K562 (cell line): ENCODE measurements around the gene RSF1. TPM values are rescaled to one million over a fixed set of nuclear protein-coding genes. Genes with fewer than 3 reads are reported as not detected.

ENCODE experiments used
- ATAC-seq: fragments of 200-7000 bp; cut with Tn5 transposase; 3 replicates; pipeline ENCODE4 v1.9.1; 2020; ENCODE audit warnings: moderate library complexity
- BruUV-seq: library from RNA; stranded (reverse); fragments of 400-500 nt; replicated peaks from 2 replicates; lab custom pipeline; 2021; lab: Mats Ljungman, UMichigan
- CTCF ChIA-PET: fragments of 300-600 bp; formaldehyde crosslinking; extraction: SDS; loops from one replicate; lab custom pipeline; 2021; ENCODE audit warnings: low intra/inter-chr PET ratio; lab: Yijun Ruan, JAX
- POLR2A ChIA-PET: fragments of 300-600, 350-650 bp; sonication (Branson Sonifier 250); formaldehyde crosslinking; extraction: SDS; loops from one replicate; lab custom pipeline; 2021; ENCODE audit warnings: antibody characterized with exemption, inconsistent platforms; lab: Yijun Ruan, JAX
- DNase-seq, 4 experiments: peaks; one replicate each; pipeline versions ENCODE4 v3.0.0 to v3.0.0-alpha.2; 2011 to 2018; ENCODE audit warnings: low spot score in 3 of 4, mixed read lengths in 3 of 4; ENCODE audit errors: extremely low read depth in 1 of 4
- FAIRE-seq: peaks from 2 replicates; lab custom pipeline; 2011; peaks lifted over from hg19 to GRCh38; lab: Jason Lieb, UNC
- H2AFZ ChIP-seq: 2 replicates; pipeline ENCODE4 v1.6.0; 2011; ENCODE audit warnings: low read depth, low read length, control low read depth, inconsistent platforms
- H3K27ac ChIP-seq: fragments of 200-600 bp; 3 replicates; pipeline ENCODE4 v1.8.0; 2011; ENCODE audit warnings: low read depth, mild to moderate bottlenecking, control low read depth, inconsistent platforms, low read length, moderate library complexity, mixed read lengths; ENCODE audit errors: extremely low read depth
- H3K27me3 ChIP-seq, 2 experiments: fragments of 300-600 bp in 1 of 2; 2 replicates in 1 of 2; 3 replicates in 1 of 2; pipeline versions ENCODE4 v1.6.0 to v1.8.0; 2011; ENCODE audit warnings: inconsistent platforms in 2 of 2, low read length in 2 of 2, mild to moderate bottlenecking in 1 of 2, mixed read lengths in 1 of 2, moderate library complexity in 1 of 2; ENCODE audit not compliant: control insufficient read depth in 2 of 2, insufficient read depth in 2 of 2
- H3K36me3 ChIP-seq: fragments of 300-600 bp; 3 replicates; pipeline ENCODE4 v1.8.0; 2011; ENCODE audit warnings: mild to moderate bottlenecking, low read length, inconsistent platforms; ENCODE audit not compliant: control insufficient read depth, insufficient read depth
- H3K4me1 ChIP-seq, 2 experiments: fragments of 200-600 bp in 1 of 2; replicated peaks in 1 of 2; 2 replicates in 1 of 2; 3 replicates in 1 of 2; pipeline versions ENCODE4 v1.5.1 to v1.8.0; 2011; ENCODE audit warnings: inconsistent platforms in 2 of 2, low read length in 2 of 2, mild to moderate bottlenecking in 1 of 2, mixed read lengths in 1 of 2, moderate library complexity in 1 of 2; ENCODE audit not compliant: control insufficient read depth in 2 of 2, insufficient read depth in 2 of 2
- H3K4me2 ChIP-seq: 2 replicates; pipeline ENCODE4 v1.6.1; 2011; ENCODE audit warnings: low read length, control low read depth, inconsistent platforms, mixed read lengths; ENCODE audit not compliant: insufficient read depth
- H3K4me3 ChIP-seq: fragments of 200-600 bp; sonication (generic), shearing (Covaris generic); 2 replicates; pipeline ENCODE4 v1.5.1; 2016; ENCODE audit warnings: control low read depth, inconsistent platforms
- H3K79me2 ChIP-seq: fragments of 200-600 bp; 3 replicates; pipeline ENCODE4 v1.8.0; 2011; ENCODE audit warnings: low read length, inconsistent platforms; ENCODE audit not compliant: control insufficient read depth, insufficient read depth
- H3K9ac ChIP-seq, 2 experiments: 2 replicates each; pipeline versions ENCODE4 v1.6.0 to v1.6.1; 2011; ENCODE audit warnings: low read depth in 2 of 2, low read length in 2 of 2, control low read depth in 1 of 2, inconsistent platforms in 1 of 2, mild to moderate bottlenecking in 1 of 2, mixed read lengths in 1 of 2; ENCODE audit not compliant: insufficient read depth in 1 of 2
- H3K9me1 ChIP-seq: one replicate; pipeline ENCODE4 v1.6.0; 2011; ENCODE audit warnings: inconsistent platforms, mild to moderate bottlenecking, low read length, moderate library complexity; ENCODE audit not compliant: control insufficient read depth, insufficient read depth
- H3K9me3 ChIP-seq: replicated peaks from 2 replicates; pipeline ENCODE4 v1.5.1; 2011; ENCODE audit warnings: low read depth, low read length, inconsistent platforms; ENCODE audit not compliant: control insufficient read depth, insufficient read depth
- H4K20me1 ChIP-seq: replicated peaks from 2 replicates; pipeline ENCODE4 v1.6.1; 2011; ENCODE audit warnings: low read length, inconsistent platforms, mixed read lengths; ENCODE audit not compliant: control insufficient read depth, insufficient read depth
- CHD1 ChIP-seq: fragments of 200-600 bp; sonication (generic); IDR thresholded peaks from one replicate; pipeline ENCODE4 v1.6.1; 2012; ENCODE audit warnings: mild to moderate bottlenecking, moderate library complexity, low read length, inconsistent platforms
- ERF ChIP-seq: fragments of 450-650 bp; formaldehyde crosslinking; IDR thresholded peaks from 2 replicates; pipeline ENCODE4 v1.4.0; 2020; ENCODE audit warnings: mild to moderate bottlenecking, mixed read lengths
- FOXA3 ChIP-seq, 2 experiments: fragments of 450-650 bp in 1 of 2; sonication (generic) in 1 of 2; formaldehyde crosslinking; IDR thresholded peaks in 1 of 2; conservative IDR thresholded peaks in 1 of 2; 2 replicates each; pipeline versions ENCODE4 v1.4.0 to v1.8.0; 2020 to 2022; ENCODE audit warnings: mild to moderate bottlenecking in 2 of 2, missing genetic modification reagents in 1 of 2
- GTF2F1 ChIP-seq: IDR thresholded peaks from 2 replicates; pipeline ENCODE4 v1.6.1; 2011; ENCODE audit warnings: low read depth, low read length, improper control_type of control experiment
- RBFOX2 ChIP-seq: fragments of 200-400 bp; formaldehyde crosslinking; IDR thresholded peaks from 2 replicates; pipeline ENCODE4 v1.6.1; 2017; ENCODE audit warnings: low read depth, mild to moderate bottlenecking, low read length, moderate library complexity
- RNF2 ChIP-seq: sonication (generic); IDR thresholded peaks from 2 replicates; pipeline ENCODE4 v1.6.1; 2016
- SETDB1 ChIP-seq: IDR thresholded peaks from one replicate; pipeline ENCODE4 v1.6.1; 2012; ENCODE audit warnings: low read length, control low read depth, inconsistent platforms
- ZBTB17 ChIP-seq: fragments of 450-650 bp; formaldehyde crosslinking; IDR thresholded peaks from 2 replicates; pipeline ENCODE4 v1.4.0; 2020; ENCODE audit warnings: mild to moderate bottlenecking
- ZNF431 ChIP-seq: sonication (generic); formaldehyde crosslinking; IDR thresholded peaks from 2 replicates; pipeline ENCODE4 v1.8.0; 2022; ENCODE audit warnings: mild to moderate bottlenecking, missing genetic modification reagents
- ZNF592 ChIP-seq: fragments of 450-650 bp; IDR thresholded peaks from 2 replicates; pipeline ENCODE4 v1.6.1; 2017; ENCODE audit warnings: antibody characterized with exemption, mild to moderate bottlenecking
- WGBS: fragments of 100-300 bp; shearing (Covaris generic); methylation state at CpG from one replicate; pipeline ENCODE4 v1.1.6; 2016; ENCODE audit warnings: low coverage, mixed read lengths; ENCODE audit not compliant: insufficient coverage; ENCODE audit errors: missing lambda C conversion rate; 5-methylcytosine and 5-hydroxymethylcytosine counted together
- in situ Hi-C: fragments of 300-500 bp; cut with MboI; formaldehyde crosslinking; loops from 4 replicates; pipeline ENCODE4 v1.15.0; 2018; ENCODE audit warnings: inconsistent platforms, mixed read lengths
- intact Hi-C: fragments of 100-400 bp; cut with micrococcal nuclease; formaldehyde crosslinking; loops from 2 replicates; pipeline ENCODE4 v1.14.2; 2022
- polyA plus RNA-seq, 8 experiments: library from polyadenylated mRNA; depleted of rRNA in 4 of 8; stranded (reverse) in 5 of 8; unstranded in 3 of 8; fragments of >200 nt; fragmentation: Nextera tagmentation in 2 of 8; fragmentation: Illumina TruSeq in 1 of 8; extraction: Ambion mirVana in 2 of 8; extraction: Trizol in 1 of 8; gene quantifications; 2 replicates each; pipeline versions ENCODE4 v1.2.1 to v1.2.3, GENCODE V29; 2011 to 2014; ENCODE audit warnings: inconsistent platforms in 1 of 8, missing spikeins in 1 of 8
- total RNA-seq, 7 experiments: library from RNA; depleted of rRNA in 6 of 7; stranded (reverse); fragments of >200 nt in 6 of 7; fragmentation: Illumina TruSeq in 2 of 7; extraction: Trizol in 2 of 7; gene quantifications; 2 replicates each; pipeline versions ENCODE4 v1.2.1 to v1.2.3, GENCODE V29; 2011 to 2021; ENCODE audit warnings: low replicate concordance in 1 of 7
- TF ChIP-seq, protein P1 (sequence below): sonication (generic); formaldehyde crosslinking; IDR thresholded peaks from 2 replicates; pipeline ENCODE4 v1.8.0; 2022; ENCODE audit warnings: missing genetic modification reagents, mild to moderate bottlenecking, borderline replicate concordance

Gene RSF1
- total and polyA plus RNA-seq, 9 of the 15 experiments (the other 6 are each of a cell fraction or from before 2014, with no cell fraction given), result 9.7 to 63.6 (median 42.8) TPM

DNA sequence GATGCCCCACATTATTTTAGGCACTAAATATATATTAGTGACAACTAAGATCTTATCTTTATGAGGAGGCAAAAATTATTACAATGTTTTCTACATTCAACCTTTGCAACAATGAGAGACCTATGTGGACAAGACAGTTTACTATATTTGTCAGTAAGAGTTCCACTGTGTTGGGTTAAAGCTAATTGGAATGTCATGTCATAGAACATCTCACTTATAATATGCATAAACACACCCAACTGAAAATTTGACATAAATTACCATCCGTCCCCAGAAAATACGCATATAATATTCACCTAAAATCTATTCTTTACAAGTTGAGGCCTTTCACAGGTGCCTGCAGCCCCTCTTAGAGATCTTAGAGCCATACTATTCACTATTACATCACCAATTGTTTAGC lies 84.0 kb downstream of the RSF1 start:
- Histone ChIP-seq H4K20me1 (no peaks in the 10 kb centered on the region), H3K27me3 (no peaks in the 10 kb centered on the region), H3K9me3 (no peaks in the 10 kb centered on the region), H2AFZ (no peak overlapping the region), H3K9ac (no peak overlapping the region), H3K4me3 (no peak overlapping the region), H3K27ac (no peak overlapping the region), H3K9me1 (no peaks in the 10 kb centered on the region), H3K79me2 (no peaks in the 10 kb centered on the region), H3K36me3 (peaks cover 29% of the 10 kb centered on the region), H3K4me2 (no peak overlapping the region), H3K4me1 (no peaks in the 10 kb centered on the region)
- no peak for ATAC-seq
- BruUV-seq, result no TSS peak
- in situ Hi-C loops, result no loop called here
- no peak for DNase-seq
- POLR2A ChIA-PET, result no interaction called here
- WGBS, result 95% methylated on average over 2 of the region's 2 CpGs
- CTCF ChIA-PET, result no interaction called here
- no peak for TF ChIP-seq ERF (CRISPR knock-in tag)
- TF ChIP-seq FOXA3 (CRISPR knock-in tag; conservative IDR thresholded peaks at IDR 0.05 in 1 of 2, IDR thresholded peaks at IDR 0.05 in 1 of 2), result no peak
- TF ChIP-seq CHD1, result no peak
- no peak for TF ChIP-seq RBFOX2
- TF ChIP-seq ZNF592, result no peak
- TF ChIP-seq ZNF431 (CRISPR knock-in tag), result no peak
- TF ChIP-seq ZBTB17, result no peak
- TF ChIP-seq SETDB1, result no peak
- TF ChIP-seq, protein P1, sequence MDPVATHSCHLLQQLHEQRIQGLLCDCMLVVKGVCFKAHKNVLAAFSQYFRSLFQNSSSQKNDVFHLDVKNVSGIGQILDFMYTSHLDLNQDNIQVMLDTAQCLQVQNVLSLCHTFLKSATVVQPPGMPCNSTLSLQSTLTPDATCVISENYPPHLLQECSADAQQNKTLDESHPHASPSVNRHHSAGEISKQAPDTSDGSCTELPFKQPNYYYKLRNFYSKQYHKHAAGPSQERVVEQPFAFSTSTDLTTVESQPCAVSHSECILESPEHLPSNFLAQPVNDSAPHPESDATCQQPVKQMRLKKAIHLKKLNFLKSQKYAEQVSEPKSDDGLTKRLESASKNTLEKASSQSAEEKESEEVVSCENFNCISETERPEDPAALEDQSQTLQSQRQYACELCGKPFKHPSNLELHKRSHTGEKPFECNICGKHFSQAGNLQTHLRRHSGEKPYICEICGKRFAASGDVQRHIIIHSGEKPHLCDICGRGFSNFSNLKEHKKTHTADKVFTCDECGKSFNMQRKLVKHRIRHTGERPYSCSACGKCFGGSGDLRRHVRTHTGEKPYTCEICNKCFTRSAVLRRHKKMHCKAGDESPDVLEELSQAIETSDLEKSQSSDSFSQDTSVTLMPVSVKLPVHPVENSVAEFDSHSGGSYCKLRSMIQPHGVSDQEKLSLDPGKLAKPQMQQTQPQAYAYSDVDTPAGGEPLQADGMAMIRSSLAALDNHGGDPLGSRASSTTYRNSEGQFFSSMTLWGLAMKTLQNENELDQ (CRISPR knock-in tag), result no peak
- TF ChIP-seq GTF2F1, result no peak
- TF ChIP-seq RNF2, result no peak
- intact Hi-C loops, result no loop called here
- FAIRE-seq, result no peak
